NCI-H2107 treated with DMSO at 0.1 percent for 48 hours (cell line): ENCODE measurements around the gene MYH1.
"Not testable (repeated sequence)": the region's sequence is repeated elsewhere in the genome, so short reads cannot be mapped to it uniquely, and the experiment has no call there.

Experiments used
- DNase-seq: peaks from one replicate; lab custom pipeline; 2025; ENCODE audit not compliant: unreplicated experiment; lab: John Stamatoyannopoulos, UW

MYH1 gene

GRCh38 chr17:10518271-10519037 is at the start of gene MYH1:
Gene MYH1, minus strand, starts transcription at chr17:10518542. Its CDS starts 1,900 bp downstream, at chr17:10516642.
- no peak for DNase-seq

- no peak for DNase-seq
Measured at GRCh38 chr17:10563991-10564660, 45.8 kb upstream of the MYH1 start.

- DNase-seq = no peak
Measured at GRCh38 chr17:10558049-10558448, 39.7 kb upstream of the MYH1 start.

GRCh38 chr17:10557422-10557821 is 39.1 kb upstream of the MYH1 start:
- no peak for DNase-seq

- DNase-seq = no peak
Measured at GRCh38 chr17:10556301-10557005, 38.1 kb upstream of the MYH1 start.

GRCh38 chr17:10550014-10550413 is 31.7 kb upstream of the MYH1 start:
- DNase-seq = no peak

- no peak for DNase-seq
Measured at GRCh38 chr17:10549096-10549842, 30.9 kb upstream of the MYH1 start, which contains the start of gene MYH2. Gene MYH2, minus strand, starts transcription at chr17:10549658. Its CDS starts 1,738 bp downstream, at chr17:10547920.

GRCh38 chr17:10547351-10547750 is 29.0 kb upstream of the MYH1 start:
- no peak for DNase-seq

- DNase-seq = not testable (repeated sequence)
Measured at GRCh38 chr17:10543486-10543885, 25.1 kb upstream of the MYH1 start.

- not testable (repeated sequence) for DNase-seq
Measured at GRCh38 chr17:10541179-10541578, 22.8 kb upstream of the MYH1 start.

GRCh38 chr17:10532026-10532425 is 13.7 kb upstream of the MYH1 start:
- DNase-seq = no peak

GRCh38 chr17:10527419-10527818 is 9.1 kb upstream of the MYH1 start:
- no peak for DNase-seq

GRCh38 chr17:10526517-10526916 is 8.2 kb upstream of the MYH1 start:
- no peak for DNase-seq

- no peak for DNase-seq
Measured at GRCh38 chr17:10523064-10523463, 4.7 kb upstream of the MYH1 start.

GRCh38 chr17:10521949-10522348 is 3.6 kb upstream of the MYH1 start:
- no peak for DNase-seq

GRCh38 chr17:10516638-10517037 is 1.7 kb downstream of the MYH1 start:
- DNase-seq = no peak

- DNase-seq = no peak
Measured at GRCh38 chr17:10516065-10516464, 2.3 kb downstream of the MYH1 start.

- DNase-seq = no peak
Measured at GRCh38 chr17:10513299-10514067, 4.9 kb downstream of the MYH1 start.

GRCh38 chr17:10512856-10513255 is 5.5 kb downstream of the MYH1 start:
- DNase-seq = no peak

- no peak for DNase-seq
Measured at GRCh38 chr17:10499950-10500349, 18.4 kb downstream of the MYH1 start.
